Endothelial cell (in vitro differentiated cells): Measurements from ENCODE around the gene MRPS25. TPM values are rescaled to one million over a fixed set of nuclear protein-coding genes. Genes with fewer than 3 reads are reported as not detected.

ENCODE experiments used
- DNase-seq: peaks from one replicate; pipeline ENCODE4 v3.0.0; 2021; ENCODE audit warnings: low spot score
- H3K27ac Mint-ChIP-seq: one replicate; pipeline ENCODE4 v1.8.0; 2021; ENCODE audit warnings: mixed read lengths, inconsistent platforms; ENCODE audit not compliant: unreplicated experiment
- H3K27me3 Mint-ChIP-seq: one replicate; pipeline ENCODE4 v1.8.0; 2021; ENCODE audit warnings: mild to moderate bottlenecking, moderate library complexity, mixed read lengths, inconsistent platforms; ENCODE audit not compliant: unreplicated experiment
- H3K36me3 Mint-ChIP-seq: one replicate; pipeline ENCODE4 v1.8.0; 2021; ENCODE audit warnings: mild to moderate bottlenecking, low read depth, mixed read lengths, inconsistent platforms; ENCODE audit not compliant: unreplicated experiment
- H3K4me1 Mint-ChIP-seq: one replicate; pipeline ENCODE4 v1.8.0; 2021; ENCODE audit warnings: mild to moderate bottlenecking, mixed read lengths, inconsistent platforms; ENCODE audit not compliant: unreplicated experiment
- H3K4me3 Mint-ChIP-seq: one replicate; pipeline ENCODE4 v1.8.0; 2021; ENCODE audit warnings: mild to moderate bottlenecking, mixed read lengths, inconsistent platforms; ENCODE audit not compliant: unreplicated experiment
- H3K9me3 Mint-ChIP-seq: one replicate; pipeline ENCODE4 v1.8.0; 2021; ENCODE audit warnings: mixed read lengths, inconsistent platforms; ENCODE audit not compliant: unreplicated experiment
- total RNA-seq: library from RNA; stranded (reverse); fragmentation: NEBNext Ultra II Directional; extraction: Animal tissue kit (Norgen Biotek cat#: 25700); gene quantifications from one replicate; pipeline ENCODE4 v1.2.1, GENCODE V29; 2021; ENCODE audit not compliant: unreplicated experiment
- TF ChIP-seq, protein P1 (sequence below): fragments of 200-600 bp; sonication (generic); IDR thresholded peaks from one replicate; pipeline ENCODE4 v1.5.0; 2021; ENCODE audit warnings: antibody characterized with exemption; ENCODE audit not compliant: unreplicated experiment

The MRPS25 gene
- total RNA-seq, 1 donor from 2014 or later, result 36.4 TPM

DNA sequence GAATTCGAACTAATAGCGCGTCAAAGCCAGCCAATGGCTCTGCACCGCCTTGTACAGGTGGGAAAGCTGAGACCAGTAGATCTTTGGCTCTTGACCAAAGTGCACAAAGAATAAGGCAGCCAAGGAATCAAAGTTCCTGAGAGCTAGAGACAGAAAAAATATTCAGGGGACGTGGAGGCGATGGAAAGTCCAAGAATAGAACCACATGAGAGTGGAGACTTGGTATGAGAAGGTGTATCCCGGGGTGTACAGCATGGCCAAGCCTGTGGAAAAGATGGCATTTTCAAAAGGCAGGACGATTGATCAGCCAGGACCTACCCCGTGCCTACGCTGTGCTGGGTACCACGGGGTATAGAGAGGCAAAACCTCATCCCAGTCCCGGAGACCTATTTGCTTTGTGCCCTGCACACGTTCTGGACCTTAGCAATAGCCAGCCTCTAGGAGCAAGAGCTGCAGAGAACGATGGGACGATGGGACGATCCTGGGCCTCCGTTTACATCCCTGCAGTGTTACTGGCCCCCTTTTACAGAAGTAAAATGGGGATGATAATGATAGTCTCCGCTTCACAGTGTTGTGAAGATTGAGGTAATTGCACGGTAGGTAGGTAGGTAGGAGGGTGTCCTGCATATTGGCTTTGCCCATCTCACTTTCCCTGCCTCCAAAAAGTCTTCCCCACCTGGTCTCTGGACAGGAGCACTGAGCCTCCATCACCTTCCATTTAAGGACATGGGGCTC lies 34.4 kb upstream of the MRPS25 start:
- no peak for DNase-seq
- H3K27me3 Mint-ChIP-seq, result no peaks in the 10 kb centered on the region
- peak overlapping the region; percentile 83 for H3K27ac Mint-ChIP-seq
- H3K9me3 Mint-ChIP-seq, result no peaks in the 10 kb centered on the region
- TF ChIP-seq, protein P1, sequence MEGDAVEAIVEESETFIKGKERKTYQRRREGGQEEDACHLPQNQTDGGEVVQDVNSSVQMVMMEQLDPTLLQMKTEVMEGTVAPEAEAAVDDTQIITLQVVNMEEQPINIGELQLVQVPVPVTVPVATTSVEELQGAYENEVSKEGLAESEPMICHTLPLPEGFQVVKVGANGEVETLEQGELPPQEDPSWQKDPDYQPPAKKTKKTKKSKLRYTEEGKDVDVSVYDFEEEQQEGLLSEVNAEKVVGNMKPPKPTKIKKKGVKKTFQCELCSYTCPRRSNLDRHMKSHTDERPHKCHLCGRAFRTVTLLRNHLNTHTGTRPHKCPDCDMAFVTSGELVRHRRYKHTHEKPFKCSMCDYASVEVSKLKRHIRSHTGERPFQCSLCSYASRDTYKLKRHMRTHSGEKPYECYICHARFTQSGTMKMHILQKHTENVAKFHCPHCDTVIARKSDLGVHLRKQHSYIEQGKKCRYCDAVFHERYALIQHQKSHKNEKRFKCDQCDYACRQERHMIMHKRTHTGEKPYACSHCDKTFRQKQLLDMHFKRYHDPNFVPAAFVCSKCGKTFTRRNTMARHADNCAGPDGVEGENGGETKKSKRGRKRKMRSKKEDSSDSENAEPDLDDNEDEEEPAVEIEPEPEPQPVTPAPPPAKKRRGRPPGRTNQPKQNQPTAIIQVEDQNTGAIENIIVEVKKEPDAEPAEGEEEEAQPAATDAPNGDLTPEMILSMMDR, result no peak
- H3K4me1 Mint-ChIP-seq, result peaks cover 48% of the 10 kb centered on the region
- H3K4me3 Mint-ChIP-seq, result peak overlapping the region; percentile 100
- H3K36me3 Mint-ChIP-seq, result no peaks in the 10 kb centered on the region

DNA sequence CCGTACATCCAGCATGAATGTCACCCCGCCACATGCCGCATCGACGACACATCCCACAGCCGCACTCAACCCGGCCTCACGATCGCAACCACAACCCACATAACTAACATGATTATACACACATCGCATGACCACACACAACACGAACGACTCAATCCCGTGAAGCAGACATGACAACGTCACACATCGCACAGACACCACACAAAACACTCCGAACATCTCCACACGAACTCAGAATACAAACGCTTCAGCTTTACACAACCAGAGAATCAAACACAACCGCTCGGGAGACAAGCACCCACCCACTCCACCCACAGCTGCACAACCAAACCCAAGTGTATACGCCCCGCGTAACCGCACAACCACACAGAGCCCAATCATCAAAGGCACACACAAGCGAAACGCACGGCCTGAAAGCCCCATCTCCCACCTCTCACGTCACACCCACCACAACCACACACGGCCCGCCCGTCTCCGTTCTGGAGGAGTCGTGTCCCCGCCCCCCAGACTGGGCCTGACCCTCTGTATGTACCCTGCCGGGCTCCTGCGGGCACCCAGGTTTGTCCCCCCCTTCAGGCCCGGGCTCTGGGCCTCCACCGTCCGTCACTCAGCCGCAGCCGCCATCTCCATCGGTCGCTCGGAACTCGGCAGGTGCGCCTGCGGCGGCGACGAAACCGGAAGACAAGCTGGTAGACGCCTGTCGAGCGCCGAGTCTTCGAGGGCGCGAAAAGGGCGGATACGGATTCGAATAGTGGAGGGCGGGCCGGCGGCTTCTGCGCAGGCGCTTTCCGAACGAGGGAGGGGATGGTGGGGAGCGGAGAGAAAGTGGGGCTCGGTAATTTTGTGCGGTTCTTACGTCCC lies 33.6 kb upstream of the MRPS25 start, which contains the start of gene RBSN:
RBSN (minus strand) TSS at position 646 of the 861 bp plus-strand sequence. CDS start 3,028 bp downstream, outside the sequence.
- Mint-ChIP-seq H3K9me3 (no peaks in the 10 kb centered on the region), H3K27ac (peak within 1 kb of the TSS; percentile 87), H3K36me3 (no peaks in the 10 kb centered on the region), H3K4me1 (peaks cover 48% of the 10 kb centered on the region), H3K27me3 (peaks cover 2% of the 10 kb centered on the region), H3K4me3 (peak within 1 kb of the TSS; percentile 100)
- peak; percentile 93 for DNase-seq
- TF ChIP-seq, protein P1, result no peak

DNA sequence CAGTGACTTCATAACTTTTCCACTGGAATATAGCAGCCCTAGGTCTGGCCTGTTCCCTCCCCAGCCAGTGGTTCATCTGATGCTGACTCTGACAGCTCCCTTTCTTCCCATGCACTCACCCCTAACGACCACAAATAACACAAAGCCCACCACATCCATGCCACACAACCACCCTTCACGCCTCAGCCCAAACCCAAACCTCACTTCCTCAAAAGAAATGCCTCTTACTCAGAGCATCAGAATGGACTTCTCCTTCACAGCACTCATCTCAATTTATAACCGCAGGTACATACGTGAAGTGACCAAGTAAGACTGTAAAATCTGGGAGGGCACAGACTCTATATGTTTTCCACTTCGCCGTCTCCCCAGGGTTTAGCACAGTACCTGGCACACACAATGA lies 32.8 kb upstream of the MRPS25 start:
- H3K4me1 Mint-ChIP-seq, result peaks cover 48% of the 10 kb centered on the region
- peak overlapping the region; percentile 20 for H3K27ac Mint-ChIP-seq
- H3K36me3 Mint-ChIP-seq, result no peaks in the 10 kb centered on the region
- peak overlapping the region; percentile 100 for H3K4me3 Mint-ChIP-seq
- no peaks in the 10 kb centered on the region for H3K9me3 Mint-ChIP-seq
- TF ChIP-seq, protein P1, result no peak
- no peak for DNase-seq
- peaks cover 2% of the 10 kb centered on the region for H3K27me3 Mint-ChIP-seq

DNA sequence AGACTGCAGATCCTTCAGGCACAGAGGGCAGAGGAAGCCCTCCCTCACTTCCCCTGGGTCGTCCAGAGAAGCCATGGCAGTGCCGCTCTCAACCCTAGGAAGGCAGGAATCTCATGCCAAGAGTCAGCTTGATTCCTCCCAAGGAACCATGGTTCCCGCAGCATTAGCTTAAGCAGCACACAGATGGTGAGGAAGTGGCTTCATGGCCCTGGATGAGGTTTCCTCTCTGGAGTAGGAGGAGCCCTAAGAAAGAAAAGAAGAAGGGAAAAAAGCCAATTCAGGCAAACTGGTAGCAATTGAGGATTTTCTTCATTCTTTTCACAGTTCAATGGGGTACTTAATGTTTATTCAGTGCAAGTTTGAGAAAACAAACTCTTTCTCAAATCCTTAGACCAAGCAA lies 30.9 kb upstream of the MRPS25 start:
- peaks cover 2% of the 10 kb centered on the region for H3K27me3 Mint-ChIP-seq
- peaks cover 31% of the 10 kb centered on the region for H3K4me1 Mint-ChIP-seq
- no peak overlapping the region for H3K4me3 Mint-ChIP-seq
- no peaks in the 10 kb centered on the region for H3K9me3 Mint-ChIP-seq
- TF ChIP-seq, protein P1, result no peak
- no peaks in the 10 kb centered on the region for H3K36me3 Mint-ChIP-seq
- H3K27ac Mint-ChIP-seq, result peak overlapping the region; percentile 61
- DNase-seq, result no peak
